WTC11 (cell line): ENCODE results near the gene CYP8B1. TPM values are rescaled to one million over a fixed set of nuclear protein-coding genes. Genes with fewer than 3 reads are reported as not detected.
A peak's percentile ranks its signal among the peaks of the same experiment; 100 is the strongest.

ENCODE experiments used
- ATAC-seq: fragments of 200-7000 bp; cut with Tn5 transposase; 2 replicates; pipeline ENCODE4 v1.10.0; 2021; ENCODE audit warnings: mild to moderate bottlenecking, moderate library complexity
- CTCF ChIA-PET: fragments of 300-600 bp; sonication (Branson Sonifier 250); formaldehyde crosslinking; loops from one replicate; lab custom pipeline; 2021; ENCODE audit warnings: antibody characterized with exemption; lab: Charles Lee
- POLR2A ChIA-PET: fragments of 350-600 bp; sonication (Branson Sonifier 250); formaldehyde crosslinking; loops from one replicate; lab custom pipeline; 2021; ENCODE audit warnings: antibody characterized with exemption; lab: Charles Lee
- DNase-seq: peaks from one replicate; pipeline ENCODE4 v3.0.0; 2021; ENCODE audit warnings: low spot score
- H3K27ac Mint-ChIP-seq: 2 replicates; pipeline ENCODE4 v1.8.0; 2021; ENCODE audit warnings: mixed read lengths
- H3K27me3 Mint-ChIP-seq: 2 replicates; pipeline ENCODE4 v1.8.0; 2021; ENCODE audit warnings: low read depth, mild to moderate bottlenecking, moderate library complexity, mixed read lengths
- H3K36me3 Mint-ChIP-seq: 2 replicates; pipeline ENCODE4 v1.8.0; 2021; ENCODE audit warnings: mixed read lengths
- H3K4me1 Mint-ChIP-seq: 2 replicates; pipeline ENCODE4 v1.8.0; 2022; ENCODE audit warnings: mixed read lengths
- H3K4me3 Mint-ChIP-seq: 2 replicates; pipeline ENCODE4 v1.8.0; 2021; ENCODE audit warnings: mild to moderate bottlenecking, moderate library complexity, mixed read lengths
- H3K9me3 Mint-ChIP-seq: 2 replicates; pipeline ENCODE4 v1.8.0; 2021; ENCODE audit warnings: mixed read lengths
- CBFB ChIP-seq: sonication (generic); formaldehyde crosslinking; IDR thresholded peaks from 2 replicates; pipeline ENCODE4 v1.8.1; 2022; ENCODE audit warnings: mild to moderate bottlenecking, low read depth, missing genetic modification reagents
- CTCF ChIP-seq: fragments of 200-600 bp; IDR thresholded peaks from 2 replicates; pipeline ENCODE4 v1.8.0; 2022; ENCODE audit warnings: antibody characterized with exemption
- E2F5 ChIP-seq: sonication (generic); formaldehyde crosslinking; IDR thresholded peaks from 2 replicates; pipeline ENCODE4 v1.8.1; 2022; ENCODE audit warnings: mild to moderate bottlenecking, moderate library complexity, missing genetic modification reagents
- ERG ChIP-seq: fragments of 250-450 bp; sonication (Bioruptor Pico); IDR thresholded peaks from 2 replicates; pipeline ENCODE4 v1.8.0; 2021; ENCODE audit warnings: mild to moderate bottlenecking
- ETV6 ChIP-seq: sonication (generic); formaldehyde crosslinking; IDR thresholded peaks from 2 replicates; pipeline ENCODE4 v1.8.1; 2022; ENCODE audit warnings: mild to moderate bottlenecking, missing genetic modification reagents
- MXD4 ChIP-seq: fragments of 250-450 bp; sonication (Bioruptor Pico); IDR thresholded peaks from 2 replicates; pipeline ENCODE4 v1.8.0; 2021; ENCODE audit warnings: mild to moderate bottlenecking, moderate library complexity, borderline replicate concordance
- NFATC4 ChIP-seq: fragments of 250-450 bp; sonication (Bioruptor Pico); IDR thresholded peaks from 2 replicates; pipeline ENCODE4 v1.9.0; 2021; ENCODE audit warnings: mild to moderate bottlenecking
- NR2C2 ChIP-seq: sonication (generic); formaldehyde crosslinking; IDR thresholded peaks from 2 replicates; pipeline ENCODE4 v1.8.0; 2022; ENCODE audit warnings: mild to moderate bottlenecking, missing genetic modification reagents
- PRRX2 ChIP-seq: fragments of 250-450 bp; sonication (Bioruptor Pico); IDR thresholded peaks from 2 replicates; pipeline ENCODE4 v1.8.0; 2021; ENCODE audit warnings: mild to moderate bottlenecking
- SOX15 ChIP-seq: fragments of 250-450 bp; sonication (Bioruptor Pico); IDR thresholded peaks from 2 replicates; pipeline ENCODE4 v1.9.0; 2021; ENCODE audit warnings: mild to moderate bottlenecking
- SP1 ChIP-seq: sonication (generic); formaldehyde crosslinking; conservative IDR thresholded peaks from 2 replicates; pipeline ENCODE4 v1.8.1; 2022; ENCODE audit warnings: missing genetic modification reagents
- TEAD1 ChIP-seq: sonication (generic); formaldehyde crosslinking; IDR thresholded peaks from 2 replicates; pipeline ENCODE4 v1.8.0; 2022; ENCODE audit warnings: mild to moderate bottlenecking, missing genetic modification reagents
- ZBTB43 ChIP-seq: sonication (generic); formaldehyde crosslinking; IDR thresholded peaks from 2 replicates; pipeline ENCODE4 v1.8.1; 2023; ENCODE audit warnings: mild to moderate bottlenecking, missing genetic modification reagents
- ZNF232 ChIP-seq: sonication (generic); formaldehyde crosslinking; IDR thresholded peaks from 2 replicates; pipeline ENCODE4 v1.8.0; 2022; ENCODE audit warnings: mild to moderate bottlenecking, missing genetic modification reagents
- ZNF396 ChIP-seq: fragments of 250-450 bp; sonication (Bioruptor Pico); IDR thresholded peaks from 2 replicates; pipeline ENCODE4 v1.8.0; 2021; ENCODE audit warnings: mild to moderate bottlenecking, moderate library complexity, borderline replicate concordance
- ZNF416 ChIP-seq: fragments of 250-450 bp; sonication (Bioruptor Pico); IDR thresholded peaks from 2 replicates; pipeline ENCODE4 v1.9.0; 2021; ENCODE audit warnings: mild to moderate bottlenecking, inconsistent platforms
- total RNA-seq: library from RNA; stranded (reverse); gene quantifications from 3 replicates; pipeline ENCODE4 v1.2.3, GENCODE V29; 2021

Gene CYP8B1
- total RNA-seq, 1 experiment from 2014 or later, result 0.13 TPM

- TF ChIP-seq ZNF396 (CRISPR knock-in tag), result no peak
Measured at GRCh38 chr3:42841332-42841731, 34.3 kb downstream of the CYP8B1 start (continued).

- no peaks in the 10 kb centered on the region for H3K27me3 Mint-ChIP-seq
- peak; percentile 95 for ATAC-seq
- H3K36me3 Mint-ChIP-seq, result no peaks in the 10 kb centered on the region
- no peak overlapping the region for H3K27ac Mint-ChIP-seq
- no peak overlapping the region for H3K4me3 Mint-ChIP-seq
- H3K9me3 Mint-ChIP-seq, result no peaks in the 10 kb centered on the region
- TF ChIP-seq SOX15 (CRISPR knock-in tag), result no peak
- TF ChIP-seq ZNF416 (CRISPR knock-in tag), result no peak
- peak; percentile 28; the same call in 1 of the 2 replicates for TF ChIP-seq CTCF
- ChIA-PET CTCF (interaction anchor here (0.6 to 2.5 kb wide), 26 partner anchors 8 to 1039 kb away, joined by 3 to 44 read pairs (median 4); partner anchors contain the start of genes HIGD1A and NKTR), POLR2A (interaction anchor here (0.6 kb wide), 1 partner anchor 8 kb away, joined by 3 read pairs; no protein-coding TSS in a partner anchor)
- H3K4me1 Mint-ChIP-seq, result peaks cover 9% of the 10 kb centered on the region
- DNase-seq, result peak; percentile 21
Measured at GRCh38 chr3:42839616-42840015, 36.1 kb downstream of the CYP8B1 start.

GRCh38 chr3:42838571-42838970, 37.1 kb downstream of the CYP8B1 start:
- TF ChIP-seq NFATC4 (CRISPR knock-in tag) (no peak), ERG (CRISPR knock-in tag) (no peak), ZBTB43 (CRISPR knock-in tag) (no peak), CBFB (CRISPR knock-in tag) (no peak), ZNF232 (CRISPR knock-in tag) (no peak), TEAD1 (CRISPR knock-in tag) (no peak), ETV6 (CRISPR knock-in tag) (no peak), PRRX2 (CRISPR knock-in tag) (no peak), NR2C2 (CRISPR knock-in tag) (no peak), E2F5 (CRISPR knock-in tag) (no peak), MXD4 (CRISPR knock-in tag) (no peak), SP1 (CRISPR knock-in tag) (no peak)
- ChIA-PET CTCF (interaction anchor here (1.2 to 2.5 kb wide), 6 partner anchors 8 to 89 kb away, joined by 3 to 44 read pairs (median 6); no protein-coding TSS in a partner anchor), POLR2A (no interaction called here)
- Mint-ChIP-seq H3K27ac (no peak overlapping the region), H3K9me3 (no peaks in the 10 kb centered on the region), H3K27me3 (no peaks in the 10 kb centered on the region), H3K36me3 (no peaks in the 10 kb centered on the region), H3K4me3 (no peak overlapping the region), H3K4me1 (no peaks in the 10 kb centered on the region; the same call in 1 of the 2 replicates)
- ATAC-seq (no peak), DNase-seq (no peak)
